GM06990 (cell line): ENCODE measurements around the gene ASCC3.
"Not testable (repeated sequence)": the region's sequence is repeated elsewhere in the genome, so short reads cannot be mapped to it uniquely, and the experiment has no call there.

Experiments
- DNase-seq: peaks from one replicate; pipeline ENCODE4 v3.0.0-alpha.2; 2011; ENCODE audit not compliant: insufficient read length; ENCODE audit errors: extremely low read depth
- H3K27me3 ChIP-seq: replicated peaks from 2 replicates; pipeline ENCODE4 v1.6.0; 2011; ENCODE audit warnings: low read length; ENCODE audit not compliant: control insufficient read depth, insufficient read depth
- H3K36me3 ChIP-seq: 2 replicates; pipeline ENCODE4 v1.5.1; 2011; ENCODE audit warnings: low read length; ENCODE audit not compliant: control insufficient read depth, insufficient read depth
- H3K4me3 ChIP-seq: replicated peaks from 2 replicates; pipeline ENCODE4 v1.5.1; 2011; ENCODE audit warnings: low read depth, mild to moderate bottlenecking, control low read depth, low read length
- CTCF ChIP-seq: IDR thresholded peaks from 2 replicates; pipeline ENCODE4 v1.5.1; 2011; ENCODE audit warnings: low read length, control low read depth, mild to moderate bottlenecking, inconsistent platforms; ENCODE audit not compliant: insufficient read depth, poor library complexity, severe bottlenecking

Gene ASCC3

GRCh38 chr6:100761841-100762240, 119.3 kb downstream of the ASCC3 start:
- Histone ChIP-seq H3K4me3 (no peak overlapping the region), H3K36me3 (peaks cover 10% of the 10 kb centered on the region), H3K27me3 (no peaks in the 10 kb centered on the region)
- DNase-seq = no peak
- no peak for TF ChIP-seq CTCF

GRCh38 chr6:100758386-100758785, 122.7 kb downstream of the ASCC3 start:
- not testable (repeated sequence) for H3K36me3 ChIP-seq, H3K4me3 ChIP-seq, H3K27me3 ChIP-seq, DNase-seq

GRCh38 chr6:100753421-100753820, 127.7 kb downstream of the ASCC3 start:
- Histone ChIP-seq H3K4me3 (no peak overlapping the region), H3K36me3 (no peaks in the 10 kb centered on the region), H3K27me3 (no peaks in the 10 kb centered on the region)
- DNase-seq = no peak
- TF ChIP-seq CTCF = no peak

GRCh38 chr6:100751590-100751989, 129.5 kb downstream of the ASCC3 start:
- H3K36me3 ChIP-seq = no peaks in the 10 kb centered on the region
- TF ChIP-seq CTCF = no peak
- H3K27me3 ChIP-seq = no peaks in the 10 kb centered on the region
- no peak for DNase-seq
- H3K4me3 ChIP-seq = no peak overlapping the region

GRCh38 chr6:100745419-100746041, 135.6 kb downstream of the ASCC3 start:
- Histone ChIP-seq H3K27me3 (no peaks in the 10 kb centered on the region), H3K4me3 (no peak overlapping the region), H3K36me3 (peaks cover 10% of the 10 kb centered on the region)
- TF ChIP-seq CTCF = no peak
- no peak for DNase-seq

- DNase-seq = no peak
- Histone ChIP-seq H3K36me3 (peaks cover 10% of the 10 kb centered on the region), H3K4me3 (no peak overlapping the region), H3K27me3 (no peaks in the 10 kb centered on the region)
- no peak for TF ChIP-seq CTCF
Measured at GRCh38 chr6:100740439-100740838, 140.7 kb downstream of the ASCC3 start.

- DNase-seq, H3K36me3 ChIP-seq, H3K4me3 ChIP-seq, H3K27me3 ChIP-seq: not testable (repeated sequence)
Measured at GRCh38 chr6:100737720-100738119, 143.4 kb downstream of the ASCC3 start.
